Activated naive CD8-positive, alpha-beta T cell treated with anti-CD3 and anti-CD28 coated beads, Interleukin-2, amount 50 U/mL, for 16 hours (primary cell): ENCODE data around the gene ID2.
A peak's percentile ranks its signal among the peaks of the same experiment; 100 is the strongest.

ENCODE experiments used
- DNase-seq: peaks from one replicate; pipeline ENCODE4 v3.0.0-alpha.2; 2020; ENCODE audit warnings: low read depth, low spot score

The ID2 gene

DNA sequence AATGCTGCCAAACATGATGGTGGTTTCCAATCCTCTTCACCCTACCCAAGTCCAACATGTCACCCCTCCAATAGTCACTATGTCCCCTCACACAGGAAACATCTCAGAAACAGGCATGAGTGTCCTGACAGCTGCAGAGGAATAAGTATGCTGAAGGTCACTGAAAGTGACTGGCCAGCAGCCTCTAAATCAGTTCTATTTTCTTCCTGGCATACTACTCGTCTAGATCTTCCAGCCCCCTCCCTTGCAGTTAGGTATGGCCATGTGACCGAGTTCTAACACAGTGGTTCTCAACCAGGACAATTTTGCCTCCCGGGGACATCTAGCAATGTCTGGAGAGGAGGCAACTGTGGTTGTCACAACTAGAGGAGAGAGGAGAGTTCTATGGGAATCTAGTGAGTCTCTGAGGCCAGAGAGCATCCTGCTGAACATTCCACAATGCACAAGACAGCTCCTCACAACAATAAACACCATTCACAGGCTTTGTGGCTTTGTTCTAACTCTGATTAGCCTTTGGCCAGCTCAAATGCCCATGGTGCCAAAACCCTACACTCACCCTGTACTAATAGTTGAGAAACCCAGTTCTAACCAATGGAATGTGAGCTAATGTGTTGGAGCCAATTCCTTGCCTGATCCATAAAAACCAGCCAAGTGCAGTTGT is 12.6 kb upstream of the ID2 start:
- DNase-seq: no peak

GRCh38 chr2:8670580-8670979 is 11.3 kb upstream of the ID2 start:
- DNase-seq: no peak

- no peak for DNase-seq
Observed at GRCh38 chr2:8671176-8671575, 10.7 kb upstream of the ID2 start.

- no peak for DNase-seq
Observed at GRCh38 chr2:8671802-8672201, 10.1 kb upstream of the ID2 start.

- DNase-seq: no peak
Observed at GRCh38 chr2:8672940-8673339, 8.9 kb upstream of the ID2 start.

DNA sequence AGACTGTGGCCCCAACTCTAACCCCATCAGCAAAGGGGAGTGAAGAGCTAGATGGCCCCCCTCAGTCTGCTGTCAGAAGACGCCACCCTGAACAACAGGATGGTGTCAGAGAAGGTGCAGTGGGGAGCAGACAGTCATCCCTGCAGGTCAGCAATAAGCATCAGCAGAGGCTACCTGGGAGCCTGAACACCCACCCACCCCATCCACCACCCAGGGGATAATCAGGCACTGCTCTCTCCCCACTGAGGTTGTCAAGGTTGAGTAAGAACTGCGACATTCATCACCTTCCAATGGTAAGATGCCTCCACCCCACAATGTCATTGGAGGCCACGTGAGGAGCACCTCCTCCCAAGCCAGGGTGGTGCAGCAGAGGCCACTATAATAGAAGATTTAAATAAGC is 8.5 kb upstream of the ID2 start:
- DNase-seq: no peak

- no peak for DNase-seq
Observed at GRCh38 chr2:8674420-8675009, 7.3 kb upstream of the ID2 start.

DNA sequence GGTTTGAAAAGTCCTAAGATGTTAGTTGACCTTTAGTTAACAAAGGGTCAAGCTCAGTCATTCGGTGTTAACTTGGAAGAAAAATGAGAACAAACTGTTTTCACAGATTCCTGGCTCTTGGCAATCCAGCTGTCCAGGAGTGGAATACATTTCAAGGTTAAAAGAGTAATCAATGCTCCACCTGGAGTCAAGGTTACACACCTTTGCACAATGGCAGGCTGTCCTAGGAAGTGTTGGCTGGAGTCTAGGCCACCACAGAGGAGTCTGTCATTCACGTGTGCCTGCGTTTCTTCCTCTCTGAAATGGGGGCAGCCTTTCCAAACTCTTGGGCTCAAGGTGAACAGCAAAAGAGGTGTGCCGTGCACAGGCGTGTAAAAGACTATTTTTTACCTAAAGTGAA is 6.3 kb upstream of the ID2 start:
- DNase-seq: no peak

DNA sequence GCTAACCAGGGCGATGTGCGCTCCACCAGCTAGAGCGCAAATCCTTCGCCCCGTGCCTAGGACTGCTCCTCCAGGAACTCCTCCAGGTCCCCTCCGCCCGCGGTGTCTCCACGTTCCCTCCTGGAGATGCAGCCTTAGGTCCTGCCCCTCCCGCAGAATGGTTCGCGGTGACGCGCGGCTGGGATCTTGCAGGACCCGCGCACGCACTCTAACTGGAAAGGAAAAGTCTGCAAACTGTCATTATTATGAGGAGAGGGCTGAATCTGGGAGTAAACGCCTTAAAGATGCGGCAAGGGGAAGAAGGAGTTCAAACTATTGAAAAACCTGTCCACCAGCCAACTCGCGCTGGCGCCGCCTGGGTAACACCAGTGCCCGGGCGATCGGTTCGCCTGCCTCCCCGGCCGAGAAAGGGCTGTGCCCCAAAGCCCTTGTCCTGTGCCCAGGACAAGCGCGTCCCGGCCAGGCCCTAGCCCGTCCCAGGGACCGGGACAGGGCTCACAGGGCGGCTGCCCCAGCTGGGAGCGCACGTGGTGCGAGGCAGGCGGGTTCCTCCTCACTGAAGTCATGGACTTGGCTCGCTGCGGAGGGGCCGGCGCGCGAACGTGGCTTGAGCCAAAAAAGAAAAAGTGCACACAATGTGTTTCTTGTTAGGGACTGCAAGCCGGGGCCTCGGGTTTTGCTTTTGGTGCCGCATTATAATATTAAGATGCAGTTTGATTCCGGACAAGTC is 5.5 kb upstream of the ID2 start:
- no peak for DNase-seq

GRCh38 chr2:8676921-8677645 is 4.8 kb upstream of the ID2 start:
- no peak for DNase-seq

DNA sequence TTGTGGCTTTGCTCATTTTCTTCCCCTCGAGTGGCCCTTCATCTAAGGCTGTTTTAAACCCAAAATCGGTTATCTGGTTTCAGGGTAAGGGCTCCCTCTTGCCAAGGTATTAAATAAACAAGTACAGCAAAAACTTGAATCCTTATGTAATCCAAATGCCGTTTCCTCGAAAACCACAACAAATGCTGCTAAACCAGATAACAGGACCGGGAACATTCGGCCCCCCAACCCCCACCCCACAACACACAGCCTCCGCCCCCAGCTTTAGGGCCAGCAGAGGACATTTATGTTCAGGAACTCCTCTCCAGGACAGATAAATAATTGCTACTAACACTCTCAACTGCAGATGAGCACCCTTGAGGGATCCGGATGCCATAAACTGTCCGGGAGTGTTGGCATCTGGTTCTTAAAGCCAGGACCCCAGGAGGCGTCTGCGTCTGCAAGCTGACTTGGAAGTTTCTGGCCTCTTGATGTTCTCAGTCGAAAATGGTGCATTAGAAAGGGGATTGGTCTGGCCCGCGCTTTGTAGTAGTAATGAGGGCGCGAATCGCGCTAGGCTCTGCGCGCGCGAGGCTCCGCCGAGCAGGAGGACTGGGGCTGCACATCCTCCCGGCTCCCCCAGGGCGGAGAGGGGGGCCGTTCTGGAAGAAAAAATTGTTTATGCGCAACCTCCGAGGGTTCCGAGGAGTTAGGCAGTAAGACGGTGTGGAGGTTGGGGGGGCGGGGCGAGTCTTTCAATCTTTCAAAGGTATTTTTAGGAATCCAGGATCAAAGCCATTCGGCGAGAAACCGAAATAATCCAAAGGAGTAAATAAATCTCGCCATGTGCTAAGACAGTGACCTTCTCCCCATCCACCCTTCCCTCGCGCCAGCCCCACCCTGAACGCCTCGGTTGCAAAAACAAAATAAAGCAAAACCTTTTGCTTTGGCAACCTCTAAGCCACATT is 3.9 kb upstream of the ID2 start:
- no peak for DNase-seq

DNA sequence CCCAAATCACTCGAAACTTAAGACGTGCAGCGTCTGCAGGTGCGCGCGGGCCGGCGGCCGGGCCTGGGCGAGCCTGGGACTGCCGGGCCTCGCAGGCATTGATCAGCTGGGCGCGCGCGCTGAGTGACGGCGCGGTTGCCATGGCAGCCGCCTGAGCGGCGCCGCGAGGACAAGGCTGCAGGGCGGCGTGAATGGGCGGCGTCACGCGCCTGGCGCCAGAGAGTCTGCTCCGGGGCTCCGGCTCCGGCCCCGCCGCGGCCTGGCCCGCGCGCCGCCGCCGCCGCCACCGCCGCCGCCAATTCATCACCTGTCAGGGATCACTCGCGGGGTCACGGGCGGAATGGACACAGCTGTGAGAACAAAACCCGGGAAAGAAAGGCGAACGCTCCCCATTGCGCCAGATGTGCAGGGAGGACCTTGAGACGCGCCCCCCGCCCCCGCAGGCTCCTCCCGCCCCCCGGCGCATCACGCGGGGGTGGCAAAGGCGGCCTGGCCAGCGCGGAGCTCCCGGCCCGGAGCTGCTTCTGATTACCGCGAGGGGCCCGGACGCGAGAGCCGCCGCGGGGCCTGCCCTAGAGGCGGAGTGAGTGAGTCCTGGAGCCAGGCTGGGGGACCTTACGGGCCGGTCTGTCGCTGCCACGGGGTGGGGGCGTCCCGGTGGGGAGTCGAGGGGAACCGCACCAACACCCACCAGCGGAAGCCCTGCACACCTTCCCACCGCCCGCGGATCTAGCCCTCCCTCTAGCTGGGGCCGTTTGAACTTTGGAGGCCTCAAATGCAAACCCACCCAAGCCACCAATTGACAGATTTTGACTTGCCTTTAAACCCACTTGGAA is 2.9 kb upstream of the ID2 start:
- DNase-seq: peak; percentile 42

DNA sequence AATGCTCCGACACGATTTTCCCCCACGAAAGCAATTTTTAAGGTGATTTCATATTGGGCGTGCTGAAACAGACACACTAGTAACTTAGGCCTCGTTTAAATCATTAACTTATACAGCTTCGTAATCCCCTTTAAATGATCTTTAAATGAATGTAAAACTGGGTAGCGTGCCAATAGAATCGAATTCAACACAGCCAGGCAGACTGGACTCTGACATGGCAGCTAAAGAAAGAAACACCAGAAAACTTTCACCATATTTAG is 2.4 kb upstream of the ID2 start:
- no peak for DNase-seq

GRCh38 chr2:8679827-8680731 is 1.8 kb upstream of the ID2 start:
- no peak for DNase-seq

DNA sequence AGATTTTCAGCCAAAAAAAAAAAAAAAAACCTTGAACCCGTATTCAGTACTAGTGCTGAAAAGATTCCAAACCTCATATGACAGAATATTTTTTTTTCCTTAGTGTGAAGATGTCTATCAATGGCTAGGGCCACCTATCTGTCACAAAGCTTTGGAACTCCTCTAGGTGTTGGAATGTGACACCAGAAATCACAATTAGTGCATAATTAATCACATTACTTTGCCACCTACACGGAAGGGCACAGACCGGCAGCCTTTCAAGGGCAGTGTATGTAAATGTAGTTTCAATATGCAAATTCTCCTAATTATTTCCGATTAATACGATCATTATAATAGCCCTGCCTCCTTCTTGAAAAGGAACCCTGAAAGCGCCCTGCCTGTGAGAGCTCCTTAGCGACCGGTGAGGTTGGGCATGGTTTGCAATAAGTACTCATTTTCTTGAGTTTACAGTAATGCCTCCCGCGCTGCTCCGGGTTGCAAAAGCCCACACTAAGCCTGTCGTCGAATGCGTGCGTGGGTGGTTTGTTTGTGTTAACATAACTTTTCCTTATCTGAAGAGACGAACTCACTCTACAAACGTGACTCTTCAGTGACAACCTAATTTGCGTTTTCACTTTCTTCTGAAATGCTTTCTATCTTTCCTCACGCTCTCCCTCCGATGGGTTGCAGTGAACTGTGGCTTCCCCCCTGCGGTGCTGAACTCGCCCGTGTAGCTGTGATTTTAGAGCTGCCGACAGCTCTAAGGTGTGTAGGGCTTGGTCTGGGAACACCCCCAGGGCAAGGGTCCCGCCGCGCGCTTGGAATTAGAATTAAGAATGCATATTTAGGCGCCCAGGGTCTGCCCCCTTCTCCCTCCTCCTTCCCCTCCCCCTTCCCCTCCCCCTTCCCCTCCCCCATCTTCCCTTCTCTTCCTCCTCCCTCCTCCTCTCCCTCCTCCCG is 765 bp upstream of the ID2 start:
- DNase-seq: peak; percentile 74

GRCh38 chr2:8682719-8683667 is 1.1 kb downstream of the ID2 start:
- no peak for DNase-seq

DNA sequence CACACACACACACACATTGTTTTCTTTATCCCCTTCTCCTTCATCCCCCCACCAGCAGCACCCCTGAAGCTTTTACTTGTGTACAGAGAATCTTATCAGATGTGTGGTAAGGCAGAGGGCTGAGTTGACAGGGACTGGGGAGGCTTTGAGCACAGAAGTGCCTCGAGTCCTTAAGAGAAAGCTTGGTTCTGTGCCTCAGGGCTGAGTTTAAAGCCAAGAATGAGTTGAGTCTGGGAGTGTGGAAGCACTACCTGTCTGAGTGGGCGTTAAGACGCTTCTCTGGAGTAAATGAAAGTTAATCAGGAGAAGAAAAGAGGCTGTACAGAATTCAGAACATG is 2.7 kb downstream of the ID2 start:
- DNase-seq: no peak
